ENCODE results near the gene ARHGEF1.
A peak's percentile ranks its signal among the peaks of the same experiment; 100 is the strongest.

Gene ARHGEF1

GRCh38 chr19:41882568-41883462 is at the start of gene ARHGEF1:
ARHGEF1 (plus strand) TSS chr19:41883184; CDS start chr19:41888083, 4,899 bp downstream.
- Mint-ChIP-seq H3K27me3 (no peaks in the 10 kb centered on the region), H3K9me3 (ENCODE audit: low read depth) (no peaks in the 10 kb centered on the region), H3K4me3 (peak within 1 kb of the TSS; percentile 99), H3K36me3 (peaks cover 2% of the 10 kb centered on the region), H3K27ac (peak within 1 kb of the TSS; percentile 99), H3K4me1 (ENCODE audit: low read depth) (peaks cover 57% of the 10 kb centered on the region)

GRCh38 chr19:41837981-41838708 is 44.8 kb upstream of the ARHGEF1 start:
- Mint-ChIP-seq H3K4me1 (ENCODE audit: low read depth) (peaks cover 1% of the 10 kb centered on the region), H3K4me3 (no peak overlapping the region), H3K9me3 (ENCODE audit: low read depth) (no peaks in the 10 kb centered on the region), H3K27ac (no peak overlapping the region), H3K36me3 (no peaks in the 10 kb centered on the region), H3K27me3 (peaks cover 8% of the 10 kb centered on the region)

GRCh38 chr19:41839211-41839610 is 43.8 kb upstream of the ARHGEF1 start:
- no peaks in the 10 kb centered on the region for H3K9me3 Mint-ChIP-seq (ENCODE audit: low read depth)
- no peak overlapping the region for H3K27ac Mint-ChIP-seq
- peaks cover 8% of the 10 kb centered on the region for H3K27me3 Mint-ChIP-seq
- peaks cover 1% of the 10 kb centered on the region for H3K4me1 Mint-ChIP-seq (ENCODE audit: low read depth)
- no peak overlapping the region for H3K4me3 Mint-ChIP-seq
- H3K36me3 Mint-ChIP-seq, result no peaks in the 10 kb centered on the region

- H3K36me3 Mint-ChIP-seq, result no peaks in the 10 kb centered on the region
- H3K9me3 Mint-ChIP-seq (ENCODE audit: low read depth), result no peaks in the 10 kb centered on the region
- H3K4me3 Mint-ChIP-seq, result no peak overlapping the region
- no peak overlapping the region for H3K27ac Mint-ChIP-seq
- H3K4me1 Mint-ChIP-seq (ENCODE audit: low read depth), result no peaks in the 10 kb centered on the region
- no peaks in the 10 kb centered on the region for H3K27me3 Mint-ChIP-seq
Observed at GRCh38 chr19:41843371-41843770, 39.6 kb upstream of the ARHGEF1 start.

GRCh38 chr19:41844601-41845000 is 38.4 kb upstream of the ARHGEF1 start, which contains the start of gene LYPD4:
LYPD4 (minus strand) TSS chr19:41844683; CDS start chr19:41839285, 5,398 bp downstream.
- H3K36me3 Mint-ChIP-seq, result no peaks in the 10 kb centered on the region
- H3K27ac Mint-ChIP-seq, result no peak within 1 kb of the TSS
- no peaks in the 10 kb centered on the region for H3K27me3 Mint-ChIP-seq
- no peaks in the 10 kb centered on the region for H3K9me3 Mint-ChIP-seq (ENCODE audit: low read depth)
- H3K4me1 Mint-ChIP-seq (ENCODE audit: low read depth), result no peaks in the 10 kb centered on the region
- H3K4me3 Mint-ChIP-seq, result no peak within 1 kb of the TSS

- Mint-ChIP-seq H3K27me3 (no peaks in the 10 kb centered on the region), H3K27ac (no peak within 1 kb of the TSS), H3K4me1 (ENCODE audit: low read depth) (no peaks in the 10 kb centered on the region), H3K9me3 (ENCODE audit: low read depth) (no peaks in the 10 kb centered on the region), H3K36me3 (no peaks in the 10 kb centered on the region), H3K4me3 (no peak within 1 kb of the TSS)
Observed at GRCh38 chr19:41845001-41845050, 38.2 kb upstream of the ARHGEF1 start, which contains the start of gene DMRTC2. DMRTC2 (plus strand) TSS chr19:41845042; CDS start chr19:41847429, 2,387 bp downstream.

GRCh38 chr19:41845051-41845590 is 37.9 kb upstream of the ARHGEF1 start:
- Mint-ChIP-seq H3K36me3 (no peaks in the 10 kb centered on the region), H3K27ac (no peak overlapping the region), H3K4me3 (no peak overlapping the region), H3K4me1 (ENCODE audit: low read depth) (no peaks in the 10 kb centered on the region), H3K27me3 (no peaks in the 10 kb centered on the region), H3K9me3 (ENCODE audit: low read depth) (no peaks in the 10 kb centered on the region)

GRCh38 chr19:41847351-41848105 is 35.5 kb upstream of the ARHGEF1 start:
- Mint-ChIP-seq H3K9me3 (ENCODE audit: low read depth) (no peaks in the 10 kb centered on the region), H3K27ac (no peak overlapping the region), H3K27me3 (no peaks in the 10 kb centered on the region), H3K4me3 (no peak overlapping the region), H3K4me1 (ENCODE audit: low read depth) (no peaks in the 10 kb centered on the region), H3K36me3 (no peaks in the 10 kb centered on the region)

- Mint-ChIP-seq H3K4me1 (ENCODE audit: low read depth) (no peaks in the 10 kb centered on the region), H3K27me3 (no peaks in the 10 kb centered on the region), H3K36me3 (no peaks in the 10 kb centered on the region), H3K9me3 (ENCODE audit: low read depth) (no peaks in the 10 kb centered on the region), H3K27ac (no peak overlapping the region), H3K4me3 (no peak overlapping the region)
Observed at GRCh38 chr19:41848666-41849065, 34.3 kb upstream of the ARHGEF1 start.

- Mint-ChIP-seq H3K27me3 (no peaks in the 10 kb centered on the region), H3K9me3 (ENCODE audit: low read depth) (no peaks in the 10 kb centered on the region), H3K4me3 (no peak overlapping the region), H3K27ac (no peak overlapping the region), H3K36me3 (no peaks in the 10 kb centered on the region), H3K4me1 (ENCODE audit: low read depth) (no peaks in the 10 kb centered on the region)
Observed at GRCh38 chr19:41849067-41849466, 33.9 kb upstream of the ARHGEF1 start.

- Mint-ChIP-seq H3K36me3 (no peaks in the 10 kb centered on the region), H3K27ac (no peak overlapping the region), H3K4me3 (no peak overlapping the region), H3K9me3 (ENCODE audit: low read depth) (no peaks in the 10 kb centered on the region), H3K4me1 (ENCODE audit: low read depth) (no peaks in the 10 kb centered on the region), H3K27me3 (no peaks in the 10 kb centered on the region)
Observed at GRCh38 chr19:41850381-41850780, 32.6 kb upstream of the ARHGEF1 start.

- H3K4me1 Mint-ChIP-seq (ENCODE audit: low read depth), result no peaks in the 10 kb centered on the region
- no peaks in the 10 kb centered on the region for H3K36me3 Mint-ChIP-seq
- no peaks in the 10 kb centered on the region for H3K9me3 Mint-ChIP-seq (ENCODE audit: low read depth)
- no peak overlapping the region for H3K4me3 Mint-ChIP-seq
- H3K27me3 Mint-ChIP-seq, result no peaks in the 10 kb centered on the region
- no peak overlapping the region for H3K27ac Mint-ChIP-seq
Observed at GRCh38 chr19:41851456-41851855, 31.5 kb upstream of the ARHGEF1 start.

GRCh38 chr19:41853344-41853743 is 29.6 kb upstream of the ARHGEF1 start:
- Mint-ChIP-seq H3K27me3 (no peaks in the 10 kb centered on the region), H3K4me1 (ENCODE audit: low read depth) (no peaks in the 10 kb centered on the region), H3K9me3 (ENCODE audit: low read depth) (no peaks in the 10 kb centered on the region), H3K27ac (no peak overlapping the region), H3K4me3 (no peak overlapping the region), H3K36me3 (no peaks in the 10 kb centered on the region)

GRCh38 chr19:41853768-41854167 is 29.2 kb upstream of the ARHGEF1 start:
- no peaks in the 10 kb centered on the region for H3K9me3 Mint-ChIP-seq (ENCODE audit: low read depth)
- H3K36me3 Mint-ChIP-seq, result no peaks in the 10 kb centered on the region
- no peak overlapping the region for H3K4me3 Mint-ChIP-seq
- H3K27me3 Mint-ChIP-seq, result no peaks in the 10 kb centered on the region
- no peak overlapping the region for H3K27ac Mint-ChIP-seq
- H3K4me1 Mint-ChIP-seq (ENCODE audit: low read depth), result no peaks in the 10 kb centered on the region

- no peaks in the 10 kb centered on the region for H3K9me3 Mint-ChIP-seq (ENCODE audit: low read depth)
- H3K4me3 Mint-ChIP-seq, result peak overlapping the region; percentile 95
- H3K36me3 Mint-ChIP-seq, result peaks cover 23% of the 10 kb centered on the region
- H3K27ac Mint-ChIP-seq, result peak overlapping the region; percentile 100
- H3K27me3 Mint-ChIP-seq, result no peaks in the 10 kb centered on the region
- H3K4me1 Mint-ChIP-seq (ENCODE audit: low read depth), result peaks cover 33% of the 10 kb centered on the region
Observed at GRCh38 chr19:41859213-41859617, 23.8 kb upstream of the ARHGEF1 start.
